Chondrocyte (in vitro differentiated cells): ENCODE results near the gene P2RY8. TPM values are rescaled to one million over a fixed set of nuclear protein-coding genes. Genes with fewer than 3 reads are reported as not detected.

Source experiments
- DNase-seq: peaks from one replicate; pipeline ENCODE4 v3.0.0; 2021; ENCODE audit warnings: mixed read lengths, low spot score
- H3K27ac Mint-ChIP-seq: one replicate; pipeline ENCODE4 v1.8.0; 2021; ENCODE audit warnings: mild to moderate bottlenecking, moderate library complexity, mixed read lengths; ENCODE audit not compliant: unreplicated experiment
- H3K27me3 Mint-ChIP-seq: 2 replicates; pipeline ENCODE4 v1.8.0; 2021; ENCODE audit warnings: low read depth, mixed read lengths
- H3K36me3 Mint-ChIP-seq: 2 replicates; pipeline ENCODE4 v1.8.0; 2021; ENCODE audit warnings: low read depth, mixed read lengths
- H3K4me1 Mint-ChIP-seq: 2 replicates; pipeline ENCODE4 v1.8.0; 2021; ENCODE audit warnings: low read depth, mild to moderate bottlenecking, mixed read lengths
- H3K4me3 Mint-ChIP-seq: one replicate; pipeline ENCODE4 v1.8.0; 2021; ENCODE audit warnings: mild to moderate bottlenecking, moderate library complexity, mixed read lengths; ENCODE audit not compliant: unreplicated experiment
- H3K9me3 Mint-ChIP-seq: 2 replicates; pipeline ENCODE4 v1.8.0; 2021; ENCODE audit warnings: low read depth, mixed read lengths
- CTCF ChIP-seq: fragments of 200-600 bp; sonication (generic); IDR thresholded peaks from 2 replicates; pipeline ENCODE4 v1.5.0; 2021; ENCODE audit warnings: antibody characterized with exemption, mild to moderate bottlenecking, moderate library complexity
- total RNA-seq: library from RNA; stranded (reverse); gene quantifications from 3 replicates; pipeline ENCODE4 v1.2.1, GENCODE V29; 2021

Gene P2RY8
- total RNA-seq, 1 donor from 2014 or later, result not detected

GRCh38 chrX:1452516-1453394 is 84.2 kb downstream of the P2RY8 start, which contains the start of gene ASMTL:
TSS of gene ASMTL (minus strand) at chrX:1452909. CDS start at chrX:1452840, 69 bp downstream.
- peak; percentile 100 for DNase-seq
- Mint-ChIP-seq H3K4me3 (peak within 1 kb of the TSS; percentile 87), H3K27ac (peak within 1 kb of the TSS; percentile 92), H3K27me3 (peaks cover 2% of the 10 kb centered on the region), H3K36me3 (peaks cover 13% of the 10 kb centered on the region), H3K9me3 (peaks cover 11% of the 10 kb centered on the region), H3K4me1 (peaks cover 6% of the 10 kb centered on the region)
- TF ChIP-seq CTCF, result peak; percentile 28

GRCh38 chrX:1451661-1452515 is 85.1 kb downstream of the P2RY8 start:
- DNase-seq, result peak; percentile 79
- peaks cover 15% of the 10 kb centered on the region for H3K36me3 Mint-ChIP-seq
- H3K27me3 Mint-ChIP-seq, result peaks cover 2% of the 10 kb centered on the region
- H3K4me3 Mint-ChIP-seq, result peak overlapping the region; percentile 87
- peaks cover 6% of the 10 kb centered on the region for H3K4me1 Mint-ChIP-seq
- no peak for TF ChIP-seq CTCF
- H3K9me3 Mint-ChIP-seq, result peaks cover 14% of the 10 kb centered on the region
- H3K27ac Mint-ChIP-seq, result peak overlapping the region; percentile 90

GRCh38 chrX:1451251-1451660 is 85.7 kb downstream of the P2RY8 start:
- no peak for TF ChIP-seq CTCF
- peaks cover 15% of the 10 kb centered on the region for H3K36me3 Mint-ChIP-seq
- H3K27ac Mint-ChIP-seq, result no peak overlapping the region
- DNase-seq, result peak; percentile 49
- H3K4me1 Mint-ChIP-seq, result peaks cover 6% of the 10 kb centered on the region
- peaks cover 14% of the 10 kb centered on the region for H3K9me3 Mint-ChIP-seq
- H3K27me3 Mint-ChIP-seq, result peaks cover 2% of the 10 kb centered on the region
- H3K4me3 Mint-ChIP-seq, result no peak overlapping the region

GRCh38 chrX:1450361-1451161 is 86.4 kb downstream of the P2RY8 start:
- peaks cover 14% of the 10 kb centered on the region for H3K9me3 Mint-ChIP-seq
- TF ChIP-seq CTCF, result no peak
- DNase-seq, result peak; percentile 34
- peaks cover 18% of the 10 kb centered on the region for H3K36me3 Mint-ChIP-seq
- no peak overlapping the region for H3K4me3 Mint-ChIP-seq
- peaks cover 6% of the 10 kb centered on the region for H3K4me1 Mint-ChIP-seq
- H3K27me3 Mint-ChIP-seq, result peaks cover 2% of the 10 kb centered on the region
- H3K27ac Mint-ChIP-seq, result no peak overlapping the region
